ENCODE results near the gene SSTR3. TPM values are rescaled to one million over a fixed set of nuclear protein-coding genes. Genes with fewer than 3 reads are reported as not detected.

Gene SSTR3
- total and polyA plus RNA-seq, 2 of the 13 experiments (the other 11 are each of a cell fraction or from before 2014, with no cell fraction given) = 0.08 to 0.64 TPM

DNA sequence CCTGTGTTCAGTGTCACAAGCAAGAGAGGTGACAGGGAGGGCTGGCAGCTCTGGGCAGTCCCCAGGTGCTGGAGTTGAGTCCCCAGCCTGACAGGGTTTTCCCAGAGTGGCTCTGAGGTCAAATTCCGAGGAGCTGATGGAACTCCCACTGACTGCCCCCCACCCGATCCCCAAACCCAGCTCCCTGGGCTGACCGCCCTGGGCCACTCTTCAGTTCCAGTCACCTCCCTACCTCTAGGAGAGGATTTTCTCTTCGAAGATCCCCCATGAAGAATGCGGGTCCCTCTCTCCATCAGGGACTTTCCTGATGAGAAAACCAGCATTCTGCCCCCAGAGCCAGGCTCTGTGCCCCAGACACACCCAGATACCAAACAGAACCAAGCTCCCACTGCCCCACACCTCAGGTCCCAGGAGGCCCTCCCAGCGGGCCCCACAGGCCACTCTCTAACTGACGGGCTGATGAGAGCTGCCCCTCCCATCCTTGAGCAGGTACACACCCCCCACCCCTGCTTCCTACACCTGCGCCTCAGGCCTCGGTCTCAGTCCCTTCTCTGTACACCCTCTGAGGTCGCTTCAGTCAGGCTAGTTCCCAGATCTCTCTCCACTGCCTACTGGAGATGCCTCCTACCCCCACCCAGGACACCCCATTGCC lies 43.9 kb upstream of the SSTR3 start:
- Histone ChIP-seq H3K4me3 (replicated peaks in 1 of 3; ENCODE audit: insufficient read depth in 1 of 3, low read depth in 2 of 3, low read length in 3 of 3) (no peak overlapping the region), H3K27ac (ENCODE audit: extremely low read length, insufficient read depth, low read length) (no peak overlapping the region), H3K79me2 (ENCODE audit: insufficient read depth, low read length) (no peaks in the 10 kb centered on the region), H4K20me1 (ENCODE audit: insufficient read depth, low read length) (no peaks in the 10 kb centered on the region), H3K4me1 (ENCODE audit: insufficient read depth, low read length) (no peaks in the 10 kb centered on the region), H3K36me3 (replicated peaks in 1 of 2; ENCODE audit: control insufficient read depth in 1 of 2, insufficient read depth in 2 of 2, low read length in 2 of 2) (no peaks in the 10 kb centered on the region), H3K9me3 (ENCODE audit: low read length) (no peaks in the 10 kb centered on the region), H3K27me3 (ENCODE audit: control insufficient read depth in 1 of 2, insufficient read depth in 2 of 2, low read length in 2 of 2) (peaks cover 0 to 11% of the 10 kb centered on the region in 2 experiments; a peak in 3 of 5 replicates), H2AFZ (ENCODE audit: low read length) (no peak overlapping the region), H3K9ac (ENCODE audit: insufficient read depth, low read depth, low read length) (no peak overlapping the region), H3K4me2 (ENCODE audit: low read depth, low read length) (no peak overlapping the region)
- intact Hi-C loops (cut with micrococcal nuclease; ENCODE audit: unreplicated experiment) = no loop called here
- in situ Hi-C loops (cut with HindIII; ENCODE audit: extremely low pct_ligation_motif_present, low pct_unique_long_range_greater_than_20kb) = no loop called here
- CTCF ChIA-PET (ENCODE audit: low intra/inter-chr PET ratio, low total read pairs) = no interaction called here
- FAIRE-seq (no peak), DNase-seq (ENCODE audit: low spot score) (no peak), ATAC-seq (no peak)
- POLR2A ChIA-PET = no interaction called here
- BruUV-seq (replicated peaks) = no TSS peak
- whole genome bisulfite sequencing (ENCODE audit: low lambda C conversion rate) = 4% methylated on average over 7 of the region's 10 CpGs
- TF ChIP-seq ZSCAN12 (CRISPR knock-in tag; IDR thresholded peaks at IDR 0.05) (no peak), ESRRA (CRISPR knock-in tag; IDR thresholded peaks at IDR 0.05; ENCODE audit: low read depth) (no peak), FOXO1 (CRISPR knock-in tag; IDR thresholded peaks at IDR 0.05) (no peak), SCMH1 (CRISPR knock-in tag; IDR thresholded peaks at IDR 0.05; ENCODE audit: borderline replicate concordance) (no peak), ZNF225 (CRISPR knock-in tag; IDR thresholded peaks at IDR 0.05) (no peak), REPIN1 (CRISPR knock-in tag; IDR thresholded peaks at IDR 0.05; ENCODE audit: borderline replicate concordance, low read depth) (no peak), ZNF3 (CRISPR knock-in tag; IDR thresholded peaks at IDR 0.05) (no peak), ZNF737 (CRISPR knock-in tag; IDR thresholded peaks at IDR 0.05; ENCODE audit: borderline replicate concordance) (no peak), ZNF660 (CRISPR knock-in tag; IDR thresholded peaks at IDR 0.05; ENCODE audit: borderline replicate concordance, low read depth) (no peak), ZSCAN21 (CRISPR knock-in tag; IDR thresholded peaks at IDR 0.05; ENCODE audit: borderline replicate concordance) (no peak), TOE1 (CRISPR knock-in tag; IDR thresholded peaks at IDR 0.05) (no peak), CEBPG (CRISPR knock-in tag; IDR thresholded peaks at IDR 0.05) (no peak), IKZF4 (CRISPR knock-in tag; IDR thresholded peaks at IDR 0.05; ENCODE audit: borderline replicate concordance, low read depth, not compliant biosample characterization) (no peak), MAF1 (CRISPR knock-in tag; IDR thresholded peaks at IDR 0.05; ENCODE audit: borderline replicate concordance) (no peak), KLF15 (CRISPR knock-in tag; IDR thresholded peaks at IDR 0.05; ENCODE audit: borderline replicate concordance) (no peak), RARA (CRISPR knock-in tag; IDR thresholded peaks at IDR 0.05) (no peak)
- TF ChIP-seq, protein P1, sequence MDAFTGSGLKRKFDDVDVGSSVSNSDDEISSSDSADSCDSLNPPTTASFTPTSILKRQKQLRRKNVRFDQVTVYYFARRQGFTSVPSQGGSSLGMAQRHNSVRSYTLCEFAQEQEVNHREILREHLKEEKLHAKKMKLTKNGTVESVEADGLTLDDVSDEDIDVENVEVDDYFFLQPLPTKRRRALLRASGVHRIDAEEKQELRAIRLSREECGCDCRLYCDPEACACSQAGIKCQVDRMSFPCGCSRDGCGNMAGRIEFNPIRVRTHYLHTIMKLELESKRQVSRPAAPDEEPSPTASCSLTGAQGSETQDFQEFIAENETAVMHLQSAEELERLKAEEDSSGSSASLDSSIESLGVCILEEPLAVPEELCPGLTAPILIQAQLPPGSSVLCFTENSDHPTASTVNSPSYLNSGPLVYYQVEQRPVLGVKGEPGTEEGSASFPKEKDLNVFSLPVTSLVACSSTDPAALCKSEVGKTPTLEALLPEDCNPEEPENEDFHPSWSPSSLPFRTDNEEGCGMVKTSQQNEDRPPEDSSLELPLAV (CRISPR knock-in tag; conservative IDR thresholded peaks at IDR 0.05; ENCODE audit: low read depth) = no peak
- TF ChIP-seq, protein P2, sequence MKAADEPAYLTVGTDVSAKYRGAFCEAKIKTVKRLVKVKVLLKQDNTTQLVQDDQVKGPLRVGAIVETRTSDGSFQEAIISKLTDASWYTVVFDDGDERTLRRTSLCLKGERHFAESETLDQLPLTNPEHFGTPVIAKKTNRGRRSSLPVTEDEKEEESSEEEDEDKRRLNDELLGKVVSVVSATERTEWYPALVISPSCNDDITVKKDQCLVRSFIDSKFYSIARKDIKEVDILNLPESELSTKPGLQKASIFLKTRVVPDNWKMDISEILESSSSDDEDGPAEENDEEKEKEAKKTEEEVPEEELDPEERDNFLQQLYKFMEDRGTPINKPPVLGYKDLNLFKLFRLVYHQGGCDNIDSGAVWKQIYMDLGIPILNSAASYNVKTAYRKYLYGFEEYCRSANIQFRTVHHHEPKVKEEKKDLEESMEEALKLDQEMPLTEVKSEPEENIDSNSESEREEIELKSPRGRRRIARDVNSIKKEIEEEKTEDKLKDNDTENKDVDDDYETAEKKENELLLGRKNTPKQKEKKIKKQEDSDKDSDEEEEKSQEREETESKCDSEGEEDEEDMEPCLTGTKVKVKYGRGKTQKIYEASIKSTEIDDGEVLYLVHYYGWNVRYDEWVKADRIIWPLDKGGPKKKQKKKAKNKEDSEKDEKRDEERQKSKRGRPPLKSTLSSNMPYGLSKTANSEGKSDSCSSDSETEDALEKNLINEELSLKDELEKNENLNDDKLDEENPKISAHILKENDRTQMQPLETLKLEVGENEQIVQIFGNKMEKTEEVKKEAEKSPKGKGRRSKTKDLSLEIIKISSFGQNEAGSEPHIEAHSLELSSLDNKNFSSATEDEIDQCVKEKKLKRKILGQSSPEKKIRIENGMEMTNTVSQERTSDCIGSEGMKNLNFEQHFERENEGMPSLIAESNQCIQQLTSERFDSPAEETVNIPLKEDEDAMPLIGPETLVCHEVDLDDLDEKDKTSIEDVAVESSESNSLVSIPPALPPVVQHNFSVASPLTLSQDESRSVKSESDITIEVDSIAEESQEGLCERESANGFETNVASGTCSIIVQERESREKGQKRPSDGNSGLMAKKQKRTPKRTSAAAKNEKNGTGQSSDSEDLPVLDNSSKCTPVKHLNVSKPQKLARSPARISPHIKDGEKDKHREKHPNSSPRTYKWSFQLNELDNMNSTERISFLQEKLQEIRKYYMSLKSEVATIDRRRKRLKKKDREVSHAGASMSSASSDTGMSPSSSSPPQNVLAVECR (CRISPR knock-in tag; IDR thresholded peaks at IDR 0.05; ENCODE audit: borderline replicate concordance) = no peak
- TF ChIP-seq, protein P3, sequence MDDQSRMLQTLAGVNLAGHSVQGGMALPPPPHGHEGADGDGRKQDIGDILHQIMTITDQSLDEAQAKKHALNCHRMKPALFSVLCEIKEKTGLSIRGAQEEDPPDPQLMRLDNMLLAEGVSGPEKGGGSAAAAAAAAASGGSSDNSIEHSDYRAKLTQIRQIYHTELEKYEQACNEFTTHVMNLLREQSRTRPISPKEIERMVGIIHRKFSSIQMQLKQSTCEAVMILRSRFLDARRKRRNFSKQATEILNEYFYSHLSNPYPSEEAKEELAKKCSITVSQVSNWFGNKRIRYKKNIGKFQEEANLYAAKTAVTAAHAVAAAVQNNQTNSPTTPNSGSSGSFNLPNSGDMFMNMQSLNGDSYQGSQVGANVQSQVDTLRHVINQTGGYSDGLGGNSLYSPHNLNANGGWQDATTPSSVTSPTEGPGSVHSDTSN (CRISPR knock-in tag; IDR thresholded peaks at IDR 0.05; ENCODE audit: borderline replicate concordance) = no peak
